8988T (cell line): ENCODE results near the gene SLC6A3.

Experiments used
- DNase-seq: peaks from one replicate; pipeline ENCODE4 v3.0.0; 2011

The SLC6A3 gene

GRCh38 chr5:1445313-1445688 lies at the start of gene SLC6A3:
Gene SLC6A3 (minus strand): TSS chr5:1445440. CDS start chr5:1443197, 2,243 bp downstream.
- DNase-seq: no peak

GRCh38 chr5:1493941-1494340 lies 48.7 kb upstream of the SLC6A3 start:
- DNase-seq: no peak

GRCh38 chr5:1493413-1493812 lies 48.2 kb upstream of the SLC6A3 start:
- no peak for DNase-seq

GRCh38 chr5:1492757-1493156 lies 47.5 kb upstream of the SLC6A3 start:
- DNase-seq: no peak

- no peak for DNase-seq
Measured at GRCh38 chr5:1490376-1490775, 45.1 kb upstream of the SLC6A3 start.

- no peak for DNase-seq
Measured at GRCh38 chr5:1489754-1490153, 44.5 kb upstream of the SLC6A3 start.

GRCh38 chr5:1488882-1489680 lies 43.8 kb upstream of the SLC6A3 start:
- DNase-seq: peak; percentile 94

GRCh38 chr5:1487079-1487764 lies 42.0 kb upstream of the SLC6A3 start:
- no peak for DNase-seq

GRCh38 chr5:1486271-1486670 lies 41.0 kb upstream of the SLC6A3 start:
- DNase-seq: no peak

GRCh38 chr5:1485579-1486118 lies 40.4 kb upstream of the SLC6A3 start:
- no peak for DNase-seq

- DNase-seq: no peak
Measured at GRCh38 chr5:1484730-1485578, 39.7 kb upstream of the SLC6A3 start.

- no peak for DNase-seq
Measured at GRCh38 chr5:1483856-1484729, 38.9 kb upstream of the SLC6A3 start.

- no peak for DNase-seq
Measured at GRCh38 chr5:1483064-1483463, 37.8 kb upstream of the SLC6A3 start.

GRCh38 chr5:1481959-1482331 lies 36.7 kb upstream of the SLC6A3 start:
- no peak for DNase-seq

GRCh38 chr5:1481266-1481958 lies 36.2 kb upstream of the SLC6A3 start:
- no peak for DNase-seq

GRCh38 chr5:1480806-1481205 lies 35.6 kb upstream of the SLC6A3 start:
- no peak for DNase-seq

GRCh38 chr5:1480217-1480616 lies 35.0 kb upstream of the SLC6A3 start:
- peak; percentile 91 for DNase-seq

- DNase-seq: peak; percentile 97
Measured at GRCh38 chr5:1479581-1480188, 34.4 kb upstream of the SLC6A3 start.

GRCh38 chr5:1479066-1479465 lies 33.8 kb upstream of the SLC6A3 start:
- DNase-seq: no peak

- no peak for DNase-seq
Measured at GRCh38 chr5:1478271-1479035, 33.2 kb upstream of the SLC6A3 start.
